HEK293 (cell line): Measurements from ENCODE around the gene HOXC5.
A peak's percentile ranks its signal among the peaks of the same experiment; 100 is the strongest.

Source experiments
- ATF2 ChIP-seq: fragments of 450-650 bp; formaldehyde crosslinking; IDR thresholded peaks from 2 replicates; pipeline ENCODE4 v1.5.1; 2016; ENCODE audit warnings: missing biosample characterization, missing genetic modification characterization, low read depth
- FEZF1 ChIP-seq: fragments of 450-650 bp; formaldehyde crosslinking; IDR thresholded peaks from 2 replicates; pipeline ENCODE4 v1.5.1; 2016; ENCODE audit warnings: missing biosample characterization, missing genetic modification characterization
- HOXD13 ChIP-seq: sonication (generic); formaldehyde crosslinking; IDR thresholded peaks from 2 replicates; pipeline ENCODE4 v1.8.0; 2022; ENCODE audit warnings: missing genetic modification reagents, borderline replicate concordance
- IKZF3 ChIP-seq: fragments of 450-650 bp; IDR thresholded peaks from 2 replicates; pipeline ENCODE4 v1.5.0; 2018; ENCODE audit warnings: missing biosample characterization, mild to moderate bottlenecking, missing genetic modification characterization, moderate library complexity
- MEIS1 ChIP-seq: sonication (generic); formaldehyde crosslinking; IDR thresholded peaks from 2 replicates; pipeline ENCODE4 v1.8.1; 2022; ENCODE audit warnings: missing genetic modification reagents, mild to moderate bottlenecking, borderline replicate concordance
- MZF1 ChIP-seq: fragments of 450-650 bp; formaldehyde crosslinking; IDR thresholded peaks from 2 replicates; pipeline ENCODE4 v1.5.1; 2017; ENCODE audit warnings: missing biosample characterization, missing genetic modification characterization, borderline replicate concordance
- OSR2 ChIP-seq: fragments of 450-650 bp; formaldehyde crosslinking; IDR thresholded peaks from 2 replicates; pipeline ENCODE4 v1.5.1; 2016; ENCODE audit warnings: missing biosample characterization, missing genetic modification characterization
- PRDM6 ChIP-seq: fragments of 450-650 bp; formaldehyde crosslinking; IDR thresholded peaks from 2 replicates; pipeline ENCODE4 v1.5.1; 2017; ENCODE audit warnings: missing biosample characterization, missing genetic modification characterization
- SP7 ChIP-seq: fragments of 450-650 bp; formaldehyde crosslinking; IDR thresholded peaks from 2 replicates; pipeline ENCODE4 v1.5.1; 2016; ENCODE audit warnings: missing biosample characterization, missing genetic modification characterization
- YY2 ChIP-seq: fragments of 450-650 bp; formaldehyde crosslinking; IDR thresholded peaks from 2 replicates; pipeline ENCODE4 v1.5.1; 2016; ENCODE audit warnings: missing biosample characterization, missing genetic modification characterization
- ZBTB21 ChIP-seq: fragments of 450-650 bp; formaldehyde crosslinking; IDR thresholded peaks from 2 replicates; pipeline ENCODE4 v1.5.1; 2017; ENCODE audit warnings: missing biosample characterization, missing genetic modification characterization
- ZBTB8A ChIP-seq: fragments of 450-650 bp; formaldehyde crosslinking; IDR thresholded peaks from 2 replicates; pipeline ENCODE4 v1.5.1; 2016; ENCODE audit warnings: missing biosample characterization, missing genetic modification characterization
- ZNF221 ChIP-seq: fragments of 450-650 bp; formaldehyde crosslinking; IDR thresholded peaks from 2 replicates; pipeline ENCODE4 v1.5.1; 2017; ENCODE audit warnings: missing biosample characterization, missing genetic modification characterization, borderline replicate concordance
- ZNF341 ChIP-seq: fragments of 450-650 bp; formaldehyde crosslinking; IDR thresholded peaks from 2 replicates; pipeline ENCODE4; 2016; ENCODE audit warnings: low read depth, missing biosample characterization, missing genetic modification characterization
- ZNF366 ChIP-seq: fragments of 450-650 bp; formaldehyde crosslinking; conservative IDR thresholded peaks from 2 replicates; pipeline ENCODE4 v1.5.1; 2016; ENCODE audit warnings: missing biosample characterization, missing genetic modification characterization
- ZNF398 ChIP-seq: fragments of 450-650 bp; formaldehyde crosslinking; IDR thresholded peaks from 2 replicates; pipeline ENCODE4 v1.5.1; 2017; ENCODE audit warnings: missing biosample characterization, missing genetic modification characterization
- ZNF488 ChIP-seq: fragments of 450-650 bp; formaldehyde crosslinking; IDR thresholded peaks from 2 replicates; pipeline ENCODE4 v1.5.1; 2016; ENCODE audit warnings: missing biosample characterization, missing genetic modification characterization
- ZNF544 ChIP-seq: fragments of 450-650 bp; formaldehyde crosslinking; IDR thresholded peaks from 2 replicates; pipeline ENCODE4 v1.5.0; 2017; ENCODE audit warnings: missing biosample characterization, missing genetic modification characterization
- ZNF561 ChIP-seq: fragments of 450-650 bp; IDR thresholded peaks from 2 replicates; pipeline ENCODE4 v1.5.1; 2018; ENCODE audit warnings: missing biosample characterization, missing genetic modification characterization, borderline replicate concordance
- ZNF596 ChIP-seq: fragments of 450-650 bp; IDR thresholded peaks from 2 replicates; pipeline ENCODE4 v1.5.0; 2018; ENCODE audit warnings: missing biosample characterization, mild to moderate bottlenecking, missing genetic modification characterization, moderate library complexity
- ZNF626 ChIP-seq: fragments of 450-650 bp; sonication (Bioruptor Pico); formaldehyde crosslinking; IDR thresholded peaks from 2 replicates; pipeline ENCODE4 v1.5.1; 2018; ENCODE audit warnings: missing biosample characterization, missing genetic modification characterization, inconsistent platforms
- ZNF629 ChIP-seq: fragments of 450-650 bp; formaldehyde crosslinking; IDR thresholded peaks from 2 replicates; pipeline ENCODE4 v1.5.1; 2017; ENCODE audit warnings: missing biosample characterization, missing genetic modification characterization
- ZNF777 ChIP-seq: fragments of 450-650 bp; formaldehyde crosslinking; IDR thresholded peaks from 2 replicates; pipeline ENCODE4 v1.5.1; 2017; ENCODE audit warnings: missing biosample characterization, missing genetic modification characterization, borderline replicate concordance
- ZXDB ChIP-seq: fragments of 450-650 bp; formaldehyde crosslinking; IDR thresholded peaks from 2 replicates; pipeline ENCODE4 v1.5.1; 2016; ENCODE audit warnings: missing biosample characterization, missing genetic modification characterization

HOXC5 gene

GRCh38 chr12:54053751-54054741, 21.2 kb downstream of the HOXC5 start, which contains the start of gene HOXC4 (continued):
- TF ChIP-seq ATF2 (tag by site-specific recombination) (0 out of 2 replicates have a peak, but pooled peaks have one; percentile 33), YY2 (tag by site-specific recombination) (no peak), MZF1 (tag by site-specific recombination) (peak; percentile 81), ZNF398 (tag by site-specific recombination) (peak; percentile 99), ZBTB8A (tag by site-specific recombination) (peak; percentile 79), ZNF626 (tag by site-specific recombination) (no peak), ZNF341 (peak; percentile 58), HOXD13 (CRISPR knock-in tag) (peak; percentile 73; the same call in 1 of the 2 replicates), ZNF488 (peak; percentile 82; the same call in 1 of the 2 replicates), SP7 (tag by site-specific recombination) (peak; percentile 95), ZBTB21 (tag by site-specific recombination) (0 out of 2 replicates have a peak, but pooled peaks have one; percentile 13), ZNF629 (tag by site-specific recombination) (peak; percentile 65), ZNF561 (tag by site-specific recombination) (peak; percentile 92), ZNF544 (tag by site-specific recombination) (no peak), ZXDB (peak; percentile 91), ZNF366 (tag by site-specific recombination) (peak; percentile 70), MEIS1 (CRISPR knock-in tag) (no peak), IKZF3 (tag by site-specific recombination) (peak; percentile 99), FEZF1 (tag by site-specific recombination) (peak; percentile 94), OSR2 (tag by site-specific recombination) (peak; percentile 99), PRDM6 (peak; percentile 94), ZNF221 (no peak), ZNF777 (tag by site-specific recombination) (no peak), ZNF596 (tag by site-specific recombination) (peak; percentile 98)
